HCT116 (cell line): ENCODE data around the gene PLD6.

Experiments used
- CEBPB ChIP-seq: IDR thresholded peaks from 2 replicates; pipeline ENCODE4 v1.6.1; 2012; ENCODE audit warnings: low read depth
- CTCF ChIP-seq, 3 experiments: fragments of 200-600 bp in 1 of 3; sonication (generic) in 1 of 3; IDR thresholded peaks in 2 of 3; conservative IDR thresholded peaks in 1 of 3; 2 replicates each; pipeline ENCODE4 v1.5.1; 2012 to 2017; ENCODE audit warnings: low read depth in 2 of 3, low read length in 2 of 3, antibody characterized with exemption in 1 of 3, borderline replicate concordance in 1 of 3, control low read depth in 1 of 3, mild to moderate bottlenecking in 1 of 3, mixed read lengths in 1 of 3, mixed run types in 1 of 3, moderate library complexity in 1 of 3; ENCODE audit not compliant: insufficient read depth in 1 of 3
- MAX ChIP-seq: IDR thresholded peaks from 2 replicates; pipeline ENCODE4 v1.6.1; 2012
- POLR2A ChIP-seq: IDR thresholded peaks from 2 replicates; pipeline ENCODE4 v1.7.0; 2011; ENCODE audit warnings: borderline replicate concordance; ENCODE audit not compliant: insufficient read depth, insufficient read length; ENCODE audit errors: extremely low read depth
- POLR2AphosphoS5 ChIP-seq: IDR thresholded peaks from 2 replicates; pipeline ENCODE4 v1.6.1; 2011; ENCODE audit warnings: mild to moderate bottlenecking, low read depth, low read length, moderate library complexity
- RAD21 ChIP-seq: IDR thresholded peaks from 2 replicates; pipeline ENCODE4 v1.6.1; 2012; ENCODE audit warnings: low read depth, mild to moderate bottlenecking
- SP1 ChIP-seq: IDR thresholded peaks from 2 replicates; pipeline ENCODE4 v1.6.1; 2012; ENCODE audit warnings: low read depth
- ZFX ChIP-seq: fragments of 450-650 bp; IDR thresholded peaks from 2 replicates; pipeline ENCODE4 v1.6.1; 2017

- no peak for TF ChIP-seq ZFX
- TF ChIP-seq CEBPB, result no peak
- no peak for TF ChIP-seq CTCF (IDR thresholded peaks at IDR 0.05 in 2 of 3, conservative IDR thresholded peaks at IDR 0.05 in 1 of 3; ENCODE audit: borderline replicate concordance in 1 of 3, insufficient read depth in 1 of 3, low read depth in 2 of 3, low read length in 2 of 3)
- TF ChIP-seq RAD21, result no peak
- TF ChIP-seq POLR2A, result no peak
- TF ChIP-seq MAX, result no peak
- no peak for TF ChIP-seq POLR2AphosphoS5
- TF ChIP-seq SP1, result no peak
Observed at GRCh38 chr17:17179371-17179827, 26.7 kb downstream of the PLD6 start.
